Measurements from ENCODE around the gene CDK19. TPM values are rescaled to one million over a fixed set of nuclear protein-coding genes. Genes with fewer than 3 reads are reported as not detected.

CDK19 gene
- 41.7 and 42.6 TPM in 2 replicates for total RNA-seq (2013; cell fraction: nucleolus; rRNA removed)
- total RNA-seq (2014; rRNA removed) (11.5 and 13.5 TPM in 2 replicates), total RNA-seq (2014; rRNA removed; fragmentation: Illumina TruSeq; extraction: Trizol) (14.7 and 14.8 TPM in 2 replicates), total RNA-seq (2021) (16.2 and 18.6 TPM in 2 replicates), polyA plus RNA-seq (2011; rRNA removed) (21.4 and 29.9 TPM in 2 replicates), polyA plus RNA-seq (2014; fragmentation: Illumina TruSeq; extraction: Trizol) (15.9 and 17.5 TPM in 2 replicates), polyA plus RNA-seq (2014; fragmentation: Nextera tagmentation; extraction: Ambion mirVana) (10 to 100 TPM in 1 of 2 experiments, 1 to 10 TPM in 1; 4.6 to 10.1 TPM), polyA plus RNA-seq (2014; rRNA removed) (8.9 and 13.4 TPM in 2 replicates), polyA plus RNA-seq (2016; fragmentation: Nextera tagmentation; extraction: Ambion mirVana) (1 to 10 TPM; 6.7 to 7.6 TPM), polyA minus RNA-seq (2011; rRNA and poly(A)+ RNA removed) (12.5 and 14.2 TPM in 2 replicates), Bru-seq, nascent RNA (percentile 70 among the genes with signal in this experiment), BruChase-seq, experiment 1, labeled RNA remaining after a 6-hour chase (percentile 74 among the genes with signal in this experiment), BruChase-seq, experiment 2, labeled RNA remaining after a 2-hour chase (percentile 68 among the genes with signal in this experiment)
- 8.6 TPM for polyA plus RNA-seq (2011; ENCODE audit: low read depth)
- polyA plus RNA-seq (2011; cell fraction: cytosol; rRNA removed) = 6.5 and 9.4 TPM in 2 replicates
- polyA plus RNA-seq (2011; cell fraction: nucleus; rRNA removed) = 15.5 and 15.6 TPM in 2 replicates
- 15.3 and 19.9 TPM in 2 replicates for polyA plus RNA-seq (2012)
- polyA minus RNA-seq (2011; cell fraction: cytosol; rRNA and poly(A)+ RNA removed) = 4.8 and 6.5 TPM in 2 replicates
- polyA minus RNA-seq (2011; cell fraction: nucleus; rRNA and poly(A)+ RNA removed) = 8.1 and 15.1 TPM in 2 replicates
- long read RNA-seq, experiment 1 = 0 reads
- long read RNA-seq, experiment 2, partial matches to known transcripts = 1 of 7 reads
- long read RNA-seq, experiment 2, other reads (novel, unspliced or antisense) = 6 of 7 reads

DNA sequence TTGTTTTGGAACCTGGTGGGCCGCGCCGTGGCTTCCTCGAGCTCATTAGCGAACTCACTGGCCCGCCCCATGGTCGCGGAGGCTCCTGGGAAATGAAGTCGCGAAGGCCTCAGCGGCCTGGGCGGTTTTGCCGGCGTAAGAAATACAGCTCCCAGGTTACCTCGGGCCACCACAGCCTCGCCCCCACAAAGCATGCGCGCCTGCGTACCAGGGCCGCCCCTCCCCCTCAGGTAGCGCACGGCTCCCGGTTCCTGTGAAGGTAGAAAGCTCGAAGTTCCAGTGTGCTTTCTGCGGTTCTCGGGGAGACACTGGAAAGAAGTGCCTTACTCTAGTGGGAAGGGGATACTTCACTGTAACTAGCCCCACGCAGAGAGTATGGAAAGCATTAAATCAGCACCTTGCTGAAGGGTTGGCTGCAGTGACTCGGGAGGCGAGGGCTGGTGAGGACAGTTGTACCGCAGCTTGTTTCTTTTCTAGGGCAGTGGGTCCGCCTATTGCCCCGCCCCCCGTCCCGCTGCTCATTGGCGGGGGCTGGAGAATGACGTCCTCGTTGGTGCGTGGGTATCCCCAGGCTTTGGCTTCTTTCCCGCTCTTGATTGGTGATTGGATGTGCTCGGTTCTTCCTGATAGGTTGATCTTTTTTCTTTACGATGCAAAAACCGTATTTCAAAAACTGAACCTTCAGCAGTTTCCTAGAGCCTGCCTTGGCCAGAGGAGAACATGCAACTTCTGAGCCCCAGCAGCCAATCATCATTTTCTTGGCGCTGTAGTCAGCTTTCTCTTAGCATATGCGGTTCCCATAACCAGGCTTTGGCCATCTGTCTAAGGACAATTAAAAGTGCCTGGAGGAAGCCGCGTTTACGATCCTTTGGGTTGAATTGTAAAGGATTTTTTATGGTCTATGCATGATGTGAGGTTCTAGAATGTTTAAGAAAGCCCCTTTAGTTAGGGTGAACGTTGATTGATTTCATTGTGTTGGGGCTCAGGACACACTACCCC is at the start of gene CDK19:
TSS of gene CDK19 (minus strand) at position 59 of the 999 bp plus-strand sequence. CDS start 333 bp downstream, outside the sequence.
- in situ Hi-C loops (cut with MboI) = no loop called here
- peak within 1 kb of the TSS; percentile 77 for H3K4me3 ChIP-seq
- H3K4me2 ChIP-seq (ENCODE audit: control insufficient read depth, insufficient read depth) = peak within 1 kb of the TSS; percentile 92
- H3K9me3 ChIP-seq (replicated peaks; ENCODE audit: control insufficient read depth, insufficient read depth, low read length) = no peaks in the 10 kb centered on the region
- WGBS (ENCODE audit: insufficient coverage, insufficient replicate concordance, low lambda C conversion rate, missing lambda C conversion rate) = under 1% methylated on average over 48 of the region's 48 CpGs
- POLR2A ChIA-PET = interaction anchor here (0.6 to 5.8 kb wide), 22 partner anchors 9 to 1731 kb away, joined by 3 to 75 read pairs (median 4); partner anchors contain the start of genes AMD1, GTF3C6 and RPF2
- H2AFZ ChIP-seq (ENCODE audit: control insufficient read depth, low read depth, low read length) = peak within 1 kb of the TSS; percentile 92
- ATAC-seq (peak; percentile 89), DNase-seq (ENCODE audit: low read depth, low spot score) (peak; percentile 96), FAIRE-seq (peak; percentile 96)
- intact Hi-C loops (cut with micrococcal nuclease; ENCODE audit: unreplicated experiment) = loop anchor here (1.0 to 10.0 kb wide), 3 partner anchors 59 to 169 kb away; partner anchors contain the start of genes AMD1, GTF3C6 and RPF2
- RAD21 ChIA-PET (ENCODE audit: unreplicated experiment) = interaction anchor here (0.7 to 5.1 kb wide), 16 partner anchors 9 to 443 kb away, joined by 3 to 107 read pairs (median 6); partner anchors contain the start of genes AMD1, GTF3C6 and RPF2
- no peaks in the 10 kb centered on the region for H3K27me3 ChIP-seq (replicated peaks in 1 of 2; ENCODE audit: control insufficient read depth in 2 of 2, insufficient read depth in 2 of 2, low read length in 1 of 2)
- H3K79me2 ChIP-seq (ENCODE audit: control insufficient read depth, insufficient read depth, low read length) = peaks cover 44% of the 10 kb centered on the region
- H3K36me3 ChIP-seq (ENCODE audit: control insufficient read depth in 2 of 2, insufficient read depth in 2 of 2, low read length in 1 of 2) = no peaks in the 10 kb centered on the region
- peak within 1 kb of the TSS; percentile 69 for H3K9ac ChIP-seq (ENCODE audit: control insufficient read depth, insufficient read depth, low read length)
- no TSS peak for BruUV-seq (replicated peaks)
- H3K27ac ChIP-seq (ENCODE audit: control insufficient read depth, insufficient read depth) = peak within 1 kb of the TSS; percentile 86
- 0 out of 2 replicates have a peak, but pooled peaks cover 6% of the 10 kb centered on the region for H4K20me1 ChIP-seq (ENCODE audit: control insufficient read depth, insufficient read depth)
- peaks cover 15% of the 10 kb centered on the region for H3K4me1 ChIP-seq (ENCODE audit: control insufficient read depth, insufficient read depth, low read length)
- SMC1A ChIA-PET (ENCODE audit: uncharacterized antibody, unreplicated experiment) = interaction anchor here (0.6 to 5.5 kb wide), 11 partner anchors 10 to 225 kb away, joined by 3 to 84 read pairs (median 4); partner anchors contain the start of genes AMD1 and RPF2
- CTCF ChIA-PET = interaction anchor here (0.7 to 3.8 kb wide), 9 partner anchors 31 to 776 kb away, joined by 3 to 50 read pairs (median 4); partner anchors contain the start of gene AMD1
- TF ChIP-seq E2F8 (IDR thresholded peaks at IDR 0.05; ENCODE audit: low read depth, partially characterized antibody) = peak; percentile 64
- TF ChIP-seq SUZ12 (IDR thresholded peaks at IDR 0.05; ENCODE audit: unreplicated experiment) = no peak
- peak; percentile 92 for TF ChIP-seq CHD2 (IDR thresholded peaks at IDR 0.05; ENCODE audit: borderline replicate concordance, low read depth, low read length)
- peak; percentile 62 for TF ChIP-seq MEF2B (IDR thresholded peaks at IDR 0.05; ENCODE audit: partially characterized antibody, poor library complexity, severe bottlenecking)
- no peak for TF ChIP-seq ETV6 (conservative IDR thresholded peaks at IDR 0.05 in 1 of 2, IDR thresholded peaks at IDR 0.05 in 1 of 2; ENCODE audit: borderline replicate concordance in 1 of 2, low read depth in 1 of 2)
- TF ChIP-seq IKZF2 (IDR thresholded peaks at IDR 0.05) = peak; percentile 70 to 72; a peak in 2 of 4 replicates
- TF ChIP-seq MYB (IDR thresholded peaks at IDR 0.05; ENCODE audit: borderline replicate concordance, low read depth, low read length) = no peak
- TF ChIP-seq CTCF (IDR thresholded peaks at IDR 0.05 in 2 of 3, conservative IDR thresholded peaks at IDR 0.05 in 1 of 3; ENCODE audit: control insufficient read depth in 2 of 3, extremely low read depth in 1 of 3, insufficient read depth in 1 of 3, low read depth in 3 of 3, low read length in 3 of 3) = no peak
- TF ChIP-seq CBFB (IDR thresholded peaks at IDR 0.05; ENCODE audit: low read depth) = peak; percentile 89
- TF ChIP-seq YBX1 (IDR thresholded peaks at IDR 0.05) = no peak
- peak; percentile 84 for TF ChIP-seq SIX5 (IDR thresholded peaks at IDR 0.05; ENCODE audit: low read depth, low read length, severe bottlenecking)
- TF ChIP-seq SMAD5 (IDR thresholded peaks at IDR 0.05; ENCODE audit: low read depth) = peak; percentile 89

Measured in GM12878 (cell line).